GM12878 (cell line): ENCODE measurements around the gene CRNKL1. TPM values are rescaled to one million over a fixed set of nuclear protein-coding genes. Genes with fewer than 3 reads are reported as not detected.

ENCODE experiments used
- ATAC-seq: fragments of 200-7000 bp; cut with Tn5 transposase; 3 replicates; pipeline ENCODE4 v1.9.1; 2020; ENCODE audit warnings: mild to moderate bottlenecking, moderate library complexity
- BruUV-seq: library from RNA; stranded (reverse); fragments of 400-500 nt; replicated peaks from 2 replicates; lab custom pipeline; 2021; lab: Mats Ljungman, UMichigan
- CTCF ChIA-PET: fragments of 300-600 bp; sonication (Branson Sonifier 250); formaldehyde crosslinking; extraction: SDS; loops from one replicate; lab custom pipeline; 2021; ENCODE audit warnings: inconsistent platforms; lab: Yijun Ruan, JAX
- POLR2A ChIA-PET: fragments of 350-600 bp; formaldehyde crosslinking; extraction: SDS; loops from one replicate; lab custom pipeline; 2021; ENCODE audit warnings: inconsistent platforms; lab: Charles Lee
- RAD21 ChIA-PET: fragments of 300-600 bp; sonication (Branson Sonifier 250); formaldehyde crosslinking; loops from one replicate; lab custom pipeline; 2023; ENCODE audit warnings: antibody characterized with exemption; ENCODE audit not compliant: unreplicated experiment; lab: Charles Lee
- SMC1A ChIA-PET: fragments of 300-600 bp; sonication (Branson Sonifier 250); formaldehyde crosslinking; loops from one replicate; lab custom pipeline; 2023; ENCODE audit not compliant: unreplicated experiment, uncharacterized antibody; lab: Charles Lee
- DNase-seq: peaks from one replicate; pipeline ENCODE4 v3.0.0-alpha.2; 2011; ENCODE audit warnings: low read depth, low spot score
- FAIRE-seq: peaks from 3 replicates; lab custom pipeline; 2011; peaks lifted over from hg19 to GRCh38; lab: Jason Lieb, UNC
- H2AFZ ChIP-seq: 2 replicates; pipeline ENCODE4 v1.6.0; 2011; ENCODE audit warnings: low read depth, low read length, control low read depth; ENCODE audit not compliant: control insufficient read depth
- H3K27ac ChIP-seq: 2 replicates; pipeline ENCODE4 v1.5.1; 2011; ENCODE audit warnings: control low read depth; ENCODE audit not compliant: control insufficient read depth, insufficient read depth
- H3K27me3 ChIP-seq, 2 experiments: replicated peaks in 1 of 2; 2 replicates each; pipeline versions ENCODE4 v1.6.0 to v1.6.1; 2011; ENCODE audit warnings: low read length in 1 of 2; ENCODE audit not compliant: control insufficient read depth in 2 of 2, insufficient read depth in 2 of 2
- H3K36me3 ChIP-seq, 2 experiments: 2 replicates each; pipeline ENCODE4 v1.5.1; 2011; ENCODE audit warnings: low read length in 1 of 2; ENCODE audit not compliant: control insufficient read depth in 2 of 2, insufficient read depth in 2 of 2
- H3K4me1 ChIP-seq: 2 replicates; pipeline ENCODE4 v1.6.1; 2011; ENCODE audit warnings: mild to moderate bottlenecking, low read length, moderate library complexity, mixed read lengths; ENCODE audit not compliant: control insufficient read depth, insufficient read depth
- H3K4me2 ChIP-seq: 2 replicates; pipeline ENCODE4 v1.6.0; 2011; ENCODE audit warnings: control low read depth; ENCODE audit not compliant: control insufficient read depth, insufficient read depth
- H3K4me3 ChIP-seq: fragments of 200-600 bp; sonication (generic); 2 replicates; pipeline ENCODE4 v1.5.1; 2016
- H3K79me2 ChIP-seq: 2 replicates; pipeline ENCODE4 v1.6.0; 2011; ENCODE audit warnings: low read length; ENCODE audit not compliant: control insufficient read depth, insufficient read depth
- H3K9ac ChIP-seq: 2 replicates; pipeline ENCODE4 v1.8.0; 2011; ENCODE audit warnings: low read length, control low read depth, mixed read lengths; ENCODE audit not compliant: control insufficient read depth, insufficient read depth
- H3K9me3 ChIP-seq: replicated peaks from 3 replicates; pipeline ENCODE4 v1.5.1; 2011; ENCODE audit warnings: mild to moderate bottlenecking, low read length; ENCODE audit not compliant: control insufficient read depth, insufficient read depth
- H4K20me1 ChIP-seq: 2 replicates; pipeline ENCODE4 v1.6.0; 2011; ENCODE audit not compliant: control insufficient read depth, insufficient read depth
- BCL3 ChIP-seq: IDR thresholded peaks from 2 replicates; pipeline ENCODE4 v1.6.1; 2011; ENCODE audit warnings: borderline replicate concordance, low read depth, mild to moderate bottlenecking, moderate library complexity, low read length; ENCODE audit not compliant: insufficient read depth, poor library complexity, severe bottlenecking
- CEBPB ChIP-seq, 2 experiments: fragments of 150-350 bp in 1 of 2; IDR thresholded peaks; 2 replicates each; pipeline ENCODE4 v1.6.1; 2012 to 2014; ENCODE audit warnings: low read depth in 2 of 2, low read length in 2 of 2, borderline replicate concordance in 1 of 2, inconsistent platforms in 1 of 2
- GATAD2B ChIP-seq: fragments of 450-650 bp; conservative IDR thresholded peaks from 2 replicates; pipeline ENCODE4 v1.6.1; 2017; ENCODE audit warnings: low read depth, mild to moderate bottlenecking, moderate library complexity
- HCFC1 ChIP-seq: fragments of 150-350 bp; IDR thresholded peaks from 2 replicates; pipeline ENCODE4 v1.6.1; 2014; ENCODE audit warnings: low read length
- HDGF ChIP-seq: fragments of 450-650 bp; IDR thresholded peaks from 2 replicates; pipeline ENCODE4 v1.6.1; 2016; ENCODE audit warnings: antibody characterized with exemption
- HSF1 ChIP-seq: fragments of 150-350 bp; IDR thresholded peaks from 2 replicates; pipeline ENCODE4 v1.6.1; 2014; ENCODE audit warnings: mild to moderate bottlenecking, low read depth, low read length
- LARP7 ChIP-seq: fragments of 450-650 bp; IDR thresholded peaks from 2 replicates; pipeline ENCODE4 v1.6.1; 2017; ENCODE audit warnings: mild to moderate bottlenecking
- MXI1 ChIP-seq: fragments of 150-350 bp; IDR thresholded peaks from 2 replicates; pipeline ENCODE4 v1.6.1; 2011; ENCODE audit warnings: low read depth, mild to moderate bottlenecking, inconsistent platforms, low read length, improper control_type of control experiment
- PAX5 ChIP-seq: IDR thresholded peaks from 2 replicates; pipeline ENCODE4 v1.6.1; 2011; ENCODE audit warnings: low read depth, low read length, borderline replicate concordance
- RAD51 ChIP-seq: fragments of 450-650 bp; IDR thresholded peaks from 2 replicates; pipeline ENCODE4 v1.6.1; 2016; ENCODE audit warnings: moderate library complexity, mild to moderate bottlenecking, inconsistent platforms
- RBBP5 ChIP-seq: fragments of 200-600 bp; sonication (generic); conservative IDR thresholded peaks from 2 replicates; pipeline ENCODE4 v1.6.1; 2016
- TBL1XR1 ChIP-seq: IDR thresholded peaks from 2 replicates; pipeline ENCODE4 v1.6.1; 2012; ENCODE audit warnings: low read depth, low read length, improper control_type of control experiment
- WGBS: methylation state at CpG from one replicate; pipeline ENCODE4 v1.1.6; 2016; ENCODE audit warnings: low lambda C conversion rate; ENCODE audit not compliant: insufficient replicate concordance, insufficient coverage; ENCODE audit errors: missing lambda C conversion rate; 5-methylcytosine and 5-hydroxymethylcytosine counted together
- in situ Hi-C: fragments of 300-500 bp; cut with MboI; formaldehyde crosslinking; loops from 9 replicates; pipeline ENCODE4 v1.14.3; 2018; ENCODE audit warnings: mixed read lengths
- intact Hi-C: fragments of 100-400 bp; cut with micrococcal nuclease; formaldehyde crosslinking; loops from one replicate; pipeline ENCODE4 v1.14.2; 2022; ENCODE audit not compliant: unreplicated experiment
- polyA plus RNA-seq, 11 experiments: library from polyadenylated mRNA; depleted of rRNA in 4 of 11; unstranded in 6 of 11; stranded (reverse) in 5 of 11; fragments of >200 nt; fragmentation: Nextera tagmentation in 4 of 11; fragmentation: Illumina TruSeq in 1 of 11; extraction: Ambion mirVana in 4 of 11; extraction: Trizol in 1 of 11; gene quantifications; 1 replicate in 1 of 11; 2 replicates in 10 of 11; pipeline versions ENCODE4 v1.2.1 to v1.2.3, GENCODE V29; 2011 to 2016; ENCODE audit warnings: inconsistent platforms in 2 of 11, missing spikeins in 2 of 11, low read depth in 1 of 11
- total RNA-seq, 4 experiments: library from RNA; depleted of rRNA in 3 of 4; stranded (reverse); fragments of >200 nt in 3 of 4; fragmentation: Illumina TruSeq in 1 of 4; extraction: Trizol in 1 of 4; gene quantifications; 2 replicates each; pipeline versions ENCODE4 v1.2.1 to v1.2.3, GENCODE V29; 2013 to 2021
- TF ChIP-seq, protein P1 (sequence below): fragments of 450-650 bp; IDR thresholded peaks from 2 replicates; pipeline ENCODE4 v1.6.1; 2014; ENCODE audit warnings: mild to moderate bottlenecking
- TF ChIP-seq, protein P2 (sequence below): fragments of 450-650 bp; IDR thresholded peaks from 2 replicates; pipeline ENCODE4 v1.6.1; 2017; ENCODE audit warnings: antibody characterized with exemption, mild to moderate bottlenecking, moderate library complexity
- TF ChIP-seq, protein P3 (sequence below): IDR thresholded peaks from 2 replicates; pipeline ENCODE4 v1.6.1; 2012; ENCODE audit warnings: low read depth, low read length, improper control_type of control experiment

CRNKL1 gene
- total and polyA plus RNA-seq, 10 of the 15 experiments (the other 5 are each of a cell fraction or from before 2014, with no cell fraction given): 9.5 to 28.4 (median 17.5) TPM

DNA sequence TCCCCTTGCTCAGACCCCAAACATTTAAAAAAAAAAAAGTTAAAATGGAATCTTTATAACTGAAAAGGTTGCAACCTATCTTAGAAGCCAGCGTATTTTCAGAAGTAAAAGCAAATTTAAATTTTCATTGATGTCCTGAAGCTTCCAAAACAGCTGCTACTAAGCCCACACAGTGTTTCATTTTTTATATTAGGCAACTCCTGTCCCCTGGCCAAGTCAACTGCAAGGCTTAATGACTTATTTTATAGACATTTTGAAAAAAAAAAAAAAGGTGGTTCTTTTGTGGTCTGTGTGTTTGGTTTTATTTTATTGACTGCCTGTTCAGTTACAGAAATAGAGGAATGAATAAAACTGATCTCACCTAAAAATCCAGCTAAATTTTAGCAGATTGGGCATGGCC is 13.1 kb upstream of the CRNKL1 start:
- no peak for TF ChIP-seq HCFC1
- TF ChIP-seq MXI1: no peak
- no peak for TF ChIP-seq LARP7
- no peak for TF ChIP-seq PAX5
- TF ChIP-seq RBBP5: no peak
- TF ChIP-seq HSF1: no peak
- TF ChIP-seq, protein P1, sequence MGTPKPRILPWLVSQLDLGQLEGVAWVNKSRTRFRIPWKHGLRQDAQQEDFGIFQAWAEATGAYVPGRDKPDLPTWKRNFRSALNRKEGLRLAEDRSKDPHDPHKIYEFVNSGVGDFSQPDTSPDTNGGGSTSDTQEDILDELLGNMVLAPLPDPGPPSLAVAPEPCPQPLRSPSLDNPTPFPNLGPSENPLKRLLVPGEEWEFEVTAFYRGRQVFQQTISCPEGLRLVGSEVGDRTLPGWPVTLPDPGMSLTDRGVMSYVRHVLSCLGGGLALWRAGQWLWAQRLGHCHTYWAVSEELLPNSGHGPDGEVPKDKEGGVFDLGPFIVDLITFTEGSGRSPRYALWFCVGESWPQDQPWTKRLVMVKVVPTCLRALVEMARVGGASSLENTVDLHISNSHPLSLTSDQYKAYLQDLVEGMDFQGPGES: no peak
- TF ChIP-seq HDGF: no peak
- no peak for TF ChIP-seq BCL3
- no peak for TF ChIP-seq TBL1XR1
- TF ChIP-seq CEBPB (IDR thresholded peaks at IDR 0.05; ENCODE audit: borderline replicate concordance in 1 of 2, low read depth in 2 of 2, low read length in 2 of 2): no peak
- TF ChIP-seq, protein P2, sequence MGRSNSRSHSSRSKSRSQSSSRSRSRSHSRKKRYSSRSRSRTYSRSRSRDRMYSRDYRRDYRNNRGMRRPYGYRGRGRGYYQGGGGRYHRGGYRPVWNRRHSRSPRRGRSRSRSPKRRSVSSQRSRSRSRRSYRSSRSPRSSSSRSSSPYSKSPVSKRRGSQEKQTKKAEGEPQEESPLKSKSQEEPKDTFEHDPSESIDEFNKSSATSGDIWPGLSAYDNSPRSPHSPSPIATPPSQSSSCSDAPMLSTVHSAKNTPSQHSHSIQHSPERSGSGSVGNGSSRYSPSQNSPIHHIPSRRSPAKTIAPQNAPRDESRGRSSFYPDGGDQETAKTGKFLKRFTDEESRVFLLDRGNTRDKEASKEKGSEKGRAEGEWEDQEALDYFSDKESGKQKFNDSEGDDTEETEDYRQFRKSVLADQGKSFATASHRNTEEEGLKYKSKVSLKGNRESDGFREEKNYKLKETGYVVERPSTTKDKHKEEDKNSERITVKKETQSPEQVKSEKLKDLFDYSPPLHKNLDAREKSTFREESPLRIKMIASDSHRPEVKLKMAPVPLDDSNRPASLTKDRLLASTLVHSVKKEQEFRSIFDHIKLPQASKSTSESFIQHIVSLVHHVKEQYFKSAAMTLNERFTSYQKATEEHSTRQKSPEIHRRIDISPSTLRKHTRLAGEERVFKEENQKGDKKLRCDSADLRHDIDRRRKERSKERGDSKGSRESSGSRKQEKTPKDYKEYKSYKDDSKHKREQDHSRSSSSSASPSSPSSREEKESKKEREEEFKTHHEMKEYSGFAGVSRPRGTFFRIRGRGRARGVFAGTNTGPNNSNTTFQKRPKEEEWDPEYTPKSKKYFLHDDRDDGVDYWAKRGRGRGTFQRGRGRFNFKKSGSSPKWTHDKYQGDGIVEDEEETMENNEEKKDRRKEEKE: no peak
- TF ChIP-seq, protein P3, sequence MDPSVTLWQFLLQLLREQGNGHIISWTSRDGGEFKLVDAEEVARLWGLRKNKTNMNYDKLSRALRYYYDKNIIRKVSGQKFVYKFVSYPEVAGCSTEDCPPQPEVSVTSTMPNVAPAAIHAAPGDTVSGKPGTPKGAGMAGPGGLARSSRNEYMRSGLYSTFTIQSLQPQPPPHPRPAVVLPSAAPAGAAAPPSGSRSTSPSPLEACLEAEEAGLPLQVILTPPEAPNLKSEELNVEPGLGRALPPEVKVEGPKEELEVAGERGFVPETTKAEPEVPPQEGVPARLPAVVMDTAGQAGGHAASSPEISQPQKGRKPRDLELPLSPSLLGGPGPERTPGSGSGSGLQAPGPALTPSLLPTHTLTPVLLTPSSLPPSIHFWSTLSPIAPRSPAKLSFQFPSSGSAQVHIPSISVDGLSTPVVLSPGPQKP: no peak
- TF ChIP-seq GATAD2B: no peak
- TF ChIP-seq RAD51: no peak
- TF ChIP-seq, all 136 proteins: peak for 0
- BruUV-seq: no TSS peak
- ChIA-PET RAD21 (no interaction called here), POLR2A (no interaction called here), SMC1A (interaction anchor here (0.6 kb wide), 1 partner anchor 711 kb away, joined by 3 read pairs; no protein-coding TSS in a partner anchor), CTCF (no interaction called here)
- H3K9me3 ChIP-seq: no peaks in the 10 kb centered on the region
- H3K4me2 ChIP-seq: no peak overlapping the region
- H3K4me1 ChIP-seq: no peaks in the 10 kb centered on the region
- DNase-seq: no peak
- H3K4me3 ChIP-seq: no peak overlapping the region
- no peak overlapping the region for H3K9ac ChIP-seq
- no peaks in the 10 kb centered on the region for H3K79me2 ChIP-seq
- WGBS: 0% methylated on average over 1 of the region's 1 CpG
- no peaks in the 10 kb centered on the region; a peak in 2 of 4 replicates for H3K27me3 ChIP-seq
- no peak overlapping the region for H3K27ac ChIP-seq
- H3K36me3 ChIP-seq: no peaks in the 10 kb centered on the region
- no peak overlapping the region for H2AFZ ChIP-seq
- ATAC-seq: no peak
- in situ Hi-C loops (no loop called here), intact Hi-C loops (no loop called here)
- no peaks in the 10 kb centered on the region for H4K20me1 ChIP-seq
- FAIRE-seq: no peak
